Choroid plexus epithelial cell (primary cell): Measurements from ENCODE around the gene NTMT1.
A peak's percentile ranks its signal among the peaks of the same experiment; 100 is the strongest.

Experiments
- DNase-seq: peaks from one replicate; pipeline ENCODE4 v3.0.0-alpha.2; 2010; ENCODE audit warnings: low read depth
- H3K4me3 ChIP-seq: 2 replicates; pipeline ENCODE4 v1.5.1; 2011; ENCODE audit warnings: low read depth, mild to moderate bottlenecking, control low read depth, low read length, moderate library complexity
- CTCF ChIP-seq: conservative IDR thresholded peaks from 2 replicates; pipeline ENCODE4 v1.5.1; 2011; ENCODE audit warnings: low read depth, mild to moderate bottlenecking, control low read depth, inconsistent platforms, low read length, moderate library complexity

The NTMT1 gene

GRCh38 chr9:129597355-129598088 is 28.4 kb upstream of the NTMT1 start:
- H3K4me3 ChIP-seq: peak overlapping the region; percentile 54
- DNase-seq: peak; percentile 87
- TF ChIP-seq CTCF: no peak

GRCh38 chr9:129598089-129598596 is 27.8 kb upstream of the NTMT1 start:
- TF ChIP-seq CTCF: no peak
- H3K4me3 ChIP-seq: no peak overlapping the region
- no peak for DNase-seq

GRCh38 chr9:129601082-129601674 is 24.8 kb upstream of the NTMT1 start:
- no peak for TF ChIP-seq CTCF
- no peak for DNase-seq
- no peak overlapping the region for H3K4me3 ChIP-seq

GRCh38 chr9:129602598-129603415 is 23.2 kb upstream of the NTMT1 start:
- no peak overlapping the region for H3K4me3 ChIP-seq
- no peak for TF ChIP-seq CTCF
- DNase-seq: no peak

DNA sequence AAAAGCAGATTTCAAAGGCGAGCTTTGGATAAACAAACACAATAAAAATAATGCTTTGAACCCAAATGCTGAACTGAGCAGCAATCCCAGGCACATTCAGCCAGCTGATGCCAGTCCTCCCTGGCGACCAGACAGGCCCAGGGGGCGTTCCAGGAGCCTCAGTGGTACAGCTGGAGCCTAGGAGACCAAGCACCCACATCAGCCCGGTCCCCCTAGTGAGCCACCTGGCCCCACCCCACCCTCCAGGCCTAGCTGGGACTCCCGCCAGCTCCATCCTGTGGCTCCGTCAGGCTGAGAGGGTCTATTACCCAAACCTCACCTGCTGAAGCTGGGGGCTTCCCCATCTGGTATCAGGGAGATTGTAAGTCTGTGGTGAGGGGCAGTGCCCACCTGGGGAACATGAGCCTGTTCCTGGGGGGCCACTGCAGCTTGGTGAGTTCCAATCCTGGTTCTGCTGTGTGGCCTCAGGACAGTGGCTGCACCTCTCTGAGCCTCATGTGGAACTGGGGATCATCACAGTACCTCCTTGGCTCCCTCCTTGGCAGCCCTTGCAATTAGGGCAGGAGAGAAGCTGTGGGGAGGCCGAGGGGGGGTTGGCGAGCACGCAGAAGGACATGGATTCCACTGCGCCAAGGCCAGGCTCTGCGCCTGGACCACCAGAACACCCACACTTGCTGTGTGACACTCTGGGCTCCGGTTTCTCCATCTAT is 21.8 kb upstream of the NTMT1 start:
- H3K4me3 ChIP-seq: no peak overlapping the region
- no peak for TF ChIP-seq CTCF
- DNase-seq: no peak

- no peak overlapping the region for H3K4me3 ChIP-seq
- DNase-seq: no peak
- no peak for TF ChIP-seq CTCF
These were observed 21.2 kb upstream of the NTMT1 start for GRCh38 chr9:129604766-129605163.
